LHCN-M2 (cell line): ENCODE results near the gene PTGIS. TPM values are rescaled to one million over a fixed set of nuclear protein-coding genes. Genes with fewer than 3 reads are reported as not detected.

Experiments
- DNase-seq: peaks from one replicate; pipeline ENCODE4 v3.0.0-alpha.2; 2012; ENCODE audit warnings: low read depth
- total RNA-seq: library from RNA; depleted of rRNA; stranded (reverse); fragments of >200 nt; gene quantifications from 2 replicates; pipeline ENCODE4 v1.2.3, GENCODE V29; 2014

PTGIS gene
- total RNA-seq, 1 experiment from 2014 or later, result 0.92 TPM

- DNase-seq, result peak; percentile 93
These were observed 28.0 kb upstream of the PTGIS start for GRCh38 chr20:49595811-49596561.

DNA sequence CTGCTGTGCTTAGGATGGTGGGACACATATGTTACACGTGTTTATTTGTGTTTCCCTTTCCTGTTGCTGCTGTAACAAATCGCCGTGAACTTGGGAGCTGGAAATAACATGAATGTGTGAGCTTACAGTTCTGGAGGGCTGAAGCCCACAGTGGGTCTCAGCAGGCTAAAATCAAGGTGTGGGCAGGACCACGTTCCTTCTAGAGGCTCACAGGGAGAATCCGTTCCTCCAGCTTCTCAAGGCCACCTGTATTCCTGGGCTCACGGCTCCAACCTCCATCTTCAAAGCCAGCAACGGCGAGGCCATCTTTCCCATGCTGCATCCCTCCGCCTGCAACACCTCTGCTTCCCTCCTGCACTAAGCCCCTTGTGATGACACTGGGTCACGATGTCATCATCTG lies 27.4 kb upstream of the PTGIS start:
- no peak for DNase-seq

- no peak for DNase-seq
These were observed 27.0 kb upstream of the PTGIS start for GRCh38 chr20:49594931-49595315.

GRCh38 chr20:49594143-49594930 lies 26.4 kb upstream of the PTGIS start:
- DNase-seq, result peak; percentile 94

DNA sequence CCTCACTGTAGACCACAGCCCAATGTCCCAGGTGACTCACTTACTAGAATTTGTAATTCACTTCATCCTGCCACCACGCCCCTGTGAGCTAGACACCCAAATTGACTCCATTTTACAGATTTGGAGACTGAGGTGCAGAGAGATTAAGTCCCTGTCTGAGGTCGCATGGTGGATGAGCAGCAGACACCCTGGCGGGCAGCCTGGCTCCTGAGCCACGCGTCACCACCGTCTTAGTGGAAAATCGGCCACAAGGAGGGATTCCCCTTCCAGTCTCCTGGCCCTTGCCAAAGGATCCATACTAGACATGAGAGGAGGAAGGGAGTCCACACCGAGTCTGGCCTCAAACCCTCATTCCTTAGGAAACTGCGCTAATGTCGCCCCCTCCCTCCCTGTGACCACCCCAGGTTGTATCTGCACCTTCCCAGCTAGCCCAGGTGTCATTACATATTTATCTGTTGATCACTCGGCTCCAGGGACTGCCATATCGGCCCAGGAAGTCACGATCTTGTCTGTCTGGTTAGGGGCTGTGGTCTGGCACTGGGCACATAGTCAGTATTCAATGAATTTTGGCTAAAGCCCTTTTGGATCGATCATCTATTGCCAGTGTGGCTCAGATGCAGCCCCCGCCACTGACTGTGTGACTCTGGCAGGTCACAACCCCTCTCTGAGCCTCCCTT lies 25.7 kb upstream of the PTGIS start:
- no peak for DNase-seq

DNA sequence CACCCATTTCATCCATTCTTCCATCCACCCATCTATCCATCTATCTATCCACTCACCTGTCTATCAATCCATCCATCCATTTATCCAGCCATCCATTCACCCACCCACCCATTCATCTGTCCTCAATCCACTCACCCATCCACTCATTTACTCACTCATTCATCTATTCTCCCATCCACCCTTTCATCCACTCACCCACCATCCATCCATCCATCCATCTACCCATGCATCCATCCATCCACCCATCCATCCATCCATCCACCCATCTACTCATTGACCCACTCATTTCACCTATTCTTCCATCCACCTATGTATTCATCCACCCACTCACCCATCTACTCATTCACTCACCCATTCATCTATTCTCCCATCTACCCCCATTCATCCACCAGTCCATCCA lies 24.2 kb upstream of the PTGIS start:
- no peak for DNase-seq

GRCh38 chr20:49591217-49591865 lies 23.4 kb upstream of the PTGIS start:
- no peak for DNase-seq

- DNase-seq, result no peak
These were observed 22.5 kb upstream of the PTGIS start for GRCh38 chr20:49590163-49591017.

GRCh38 chr20:49589747-49590146 lies 21.8 kb upstream of the PTGIS start:
- DNase-seq, result no peak

GRCh38 chr20:49587111-49587570 lies 19.2 kb upstream of the PTGIS start:
- DNase-seq, result no peak

DNA sequence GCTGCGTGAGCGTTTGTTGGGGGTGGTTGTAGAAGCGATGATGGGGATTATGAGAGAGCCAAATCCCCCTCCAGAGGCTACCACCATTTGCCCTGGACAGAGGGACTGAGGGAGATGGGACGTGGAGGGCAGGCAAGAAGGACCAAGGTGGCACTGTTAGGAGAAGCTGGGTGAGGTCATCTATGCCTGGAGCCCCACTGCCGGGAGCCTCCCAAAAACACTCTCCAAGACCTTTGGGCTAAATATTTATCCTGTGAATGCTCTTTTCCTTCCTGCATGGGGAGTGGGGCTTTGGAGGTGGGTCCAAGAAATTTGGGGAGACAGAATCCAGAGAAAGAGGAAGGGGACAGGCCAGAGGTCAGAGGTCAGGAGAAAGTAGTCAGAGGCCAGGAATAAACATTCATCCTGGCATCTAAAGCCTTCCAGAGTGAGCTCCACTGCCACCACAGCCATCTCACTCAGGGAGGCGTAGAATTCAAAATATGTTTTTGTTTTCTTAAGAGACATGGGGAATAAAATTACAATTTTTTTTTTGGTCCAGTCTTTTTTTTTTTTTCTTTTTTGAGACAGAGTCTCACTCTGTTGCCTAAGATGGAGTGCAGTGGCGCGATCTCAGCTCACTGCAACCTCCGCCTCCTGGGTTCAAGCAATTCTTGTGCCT lies 17.8 kb upstream of the PTGIS start:
- no peak for DNase-seq

GRCh38 chr20:49584418-49585382 lies 16.8 kb upstream of the PTGIS start:
- no peak for DNase-seq

GRCh38 chr20:49583669-49584417 lies 15.9 kb upstream of the PTGIS start:
- peak; percentile 95 for DNase-seq

DNA sequence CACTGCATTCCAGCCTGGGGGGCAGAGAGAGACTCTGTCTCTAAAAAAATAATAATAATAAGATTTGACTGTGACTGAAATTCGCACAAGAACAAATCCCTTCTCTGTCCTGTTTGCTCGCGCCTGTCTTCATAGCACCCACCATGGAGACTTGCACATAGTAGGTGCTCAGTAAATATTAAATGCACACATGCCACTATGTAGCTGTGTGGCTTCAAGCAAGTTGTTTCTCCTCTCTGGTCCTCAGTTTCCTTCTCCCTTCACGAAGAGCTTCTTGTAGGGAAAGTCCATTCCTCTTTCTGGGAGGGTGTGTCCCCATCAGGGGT lies 15.4 kb upstream of the PTGIS start:
- no peak for DNase-seq

GRCh38 chr20:49582413-49583334 lies 14.7 kb upstream of the PTGIS start:
- DNase-seq, result no peak

GRCh38 chr20:49581482-49581881 lies 13.5 kb upstream of the PTGIS start:
- no peak for DNase-seq

- DNase-seq, result no peak
These were observed 12.9 kb upstream of the PTGIS start for GRCh38 chr20:49580813-49581174.
